ENCODE results near the gene ABCC2.

DNA sequence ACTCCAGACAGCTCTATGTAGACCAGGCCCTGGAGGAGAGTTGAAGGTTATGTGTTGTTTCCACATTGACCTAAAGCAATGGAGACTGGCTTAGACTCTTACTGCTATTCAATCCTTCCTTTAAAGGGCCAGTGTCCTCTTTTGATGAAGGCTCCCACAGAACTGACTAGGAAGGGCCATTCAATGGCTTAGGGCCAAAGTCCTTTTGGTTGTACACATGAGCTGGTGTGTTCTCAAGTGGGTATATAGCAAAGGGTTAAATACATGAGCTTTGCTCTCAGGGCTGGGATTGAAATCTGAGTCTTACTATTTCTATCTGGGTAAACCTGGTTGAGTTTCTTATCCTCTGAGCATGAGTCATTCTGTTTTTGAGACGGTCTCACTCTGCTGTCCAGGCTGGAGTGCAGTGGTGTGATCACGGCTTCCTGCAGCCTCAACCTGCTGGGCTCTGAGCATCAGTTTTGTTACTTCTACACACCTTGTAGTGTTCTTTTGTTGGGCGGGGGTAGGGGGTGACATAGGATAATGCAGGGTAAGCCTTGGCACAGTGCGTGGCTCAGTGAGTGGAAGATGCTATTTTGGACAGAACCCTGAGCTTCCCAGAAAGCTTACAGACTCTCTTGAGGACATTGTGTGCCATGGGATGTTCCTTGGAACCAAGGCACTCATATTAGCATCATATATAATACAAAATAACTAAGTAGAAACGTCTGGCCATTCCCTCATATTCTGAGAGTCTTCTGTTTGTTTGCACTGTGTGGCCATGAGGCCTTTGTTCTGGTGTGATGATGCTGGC lies 90.1 kb downstream of the ABCC2 start:
- TF ChIP-seq, protein P1, sequence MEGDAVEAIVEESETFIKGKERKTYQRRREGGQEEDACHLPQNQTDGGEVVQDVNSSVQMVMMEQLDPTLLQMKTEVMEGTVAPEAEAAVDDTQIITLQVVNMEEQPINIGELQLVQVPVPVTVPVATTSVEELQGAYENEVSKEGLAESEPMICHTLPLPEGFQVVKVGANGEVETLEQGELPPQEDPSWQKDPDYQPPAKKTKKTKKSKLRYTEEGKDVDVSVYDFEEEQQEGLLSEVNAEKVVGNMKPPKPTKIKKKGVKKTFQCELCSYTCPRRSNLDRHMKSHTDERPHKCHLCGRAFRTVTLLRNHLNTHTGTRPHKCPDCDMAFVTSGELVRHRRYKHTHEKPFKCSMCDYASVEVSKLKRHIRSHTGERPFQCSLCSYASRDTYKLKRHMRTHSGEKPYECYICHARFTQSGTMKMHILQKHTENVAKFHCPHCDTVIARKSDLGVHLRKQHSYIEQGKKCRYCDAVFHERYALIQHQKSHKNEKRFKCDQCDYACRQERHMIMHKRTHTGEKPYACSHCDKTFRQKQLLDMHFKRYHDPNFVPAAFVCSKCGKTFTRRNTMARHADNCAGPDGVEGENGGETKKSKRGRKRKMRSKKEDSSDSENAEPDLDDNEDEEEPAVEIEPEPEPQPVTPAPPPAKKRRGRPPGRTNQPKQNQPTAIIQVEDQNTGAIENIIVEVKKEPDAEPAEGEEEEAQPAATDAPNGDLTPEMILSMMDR (conservative IDR thresholded peaks at IDR 0.05; ENCODE audit: low read length) = no peak
- TF ChIP-seq EZH2phosphoT487 (IDR thresholded peaks at IDR 0.05; ENCODE audit: borderline replicate concordance, low read depth, low read length) = no peak

All from OCI-LY7 (cell line).